CD4-positive, alpha-beta T cell treated with Interleukin-10 for 1 hour (primary cell): ENCODE data around the gene MYOM1.

ENCODE experiments used
- DNase-seq: peaks from one replicate; pipeline ENCODE4 v3.0.0-alpha.2; 2020

MYOM1 gene

GRCh38 chr18:3114451-3114850 is 105.3 kb downstream of the MYOM1 start:
- DNase-seq: no peak

- DNase-seq: no peak
Observed at GRCh38 chr18:3114026-3114425, 105.7 kb downstream of the MYOM1 start.

- no peak for DNase-seq
Observed at GRCh38 chr18:3111523-3112240, 108.1 kb downstream of the MYOM1 start.

- DNase-seq: no peak
Observed at GRCh38 chr18:3110034-3110752, 109.6 kb downstream of the MYOM1 start.

- no peak for DNase-seq
Observed at GRCh38 chr18:3107740-3108151, 112.0 kb downstream of the MYOM1 start.

GRCh38 chr18:3104190-3105054 is 115.3 kb downstream of the MYOM1 start:
- DNase-seq: no peak

GRCh38 chr18:3103576-3103975 is 116.2 kb downstream of the MYOM1 start:
- no peak for DNase-seq

- DNase-seq: no peak
Observed at GRCh38 chr18:3102983-3103382, 116.8 kb downstream of the MYOM1 start.

GRCh38 chr18:3100498-3101132 is 119.2 kb downstream of the MYOM1 start:
- no peak for DNase-seq

- DNase-seq: no peak
Observed at GRCh38 chr18:3099327-3099726, 120.4 kb downstream of the MYOM1 start.

- DNase-seq: peak; percentile 47
Observed at GRCh38 chr18:3097082-3097481, 122.7 kb downstream of the MYOM1 start.

GRCh38 chr18:3095921-3096320 is 123.8 kb downstream of the MYOM1 start:
- DNase-seq: no peak

- no peak for DNase-seq
Observed at GRCh38 chr18:3094338-3094684, 125.5 kb downstream of the MYOM1 start.

GRCh38 chr18:3093624-3094337 is 126.0 kb downstream of the MYOM1 start:
- no peak for DNase-seq

GRCh38 chr18:3092727-3093126 is 127.0 kb downstream of the MYOM1 start:
- DNase-seq: no peak

- DNase-seq: no peak
Observed at GRCh38 chr18:3089579-3089978, 130.2 kb downstream of the MYOM1 start.

GRCh38 chr18:3088449-3088848 is 131.3 kb downstream of the MYOM1 start:
- no peak for DNase-seq

GRCh38 chr18:3086871-3087270 is 132.9 kb downstream of the MYOM1 start:
- no peak for DNase-seq

- DNase-seq: no peak
Observed at GRCh38 chr18:3085612-3086011, 134.2 kb downstream of the MYOM1 start.

GRCh38 chr18:3084206-3084605 is 135.6 kb downstream of the MYOM1 start:
- DNase-seq: no peak

- no peak for DNase-seq
Observed at GRCh38 chr18:3083766-3084165, 136.0 kb downstream of the MYOM1 start.

GRCh38 chr18:3081584-3081991 is 138.2 kb downstream of the MYOM1 start:
- DNase-seq: no peak

- no peak for DNase-seq
Observed at GRCh38 chr18:3079653-3080052, 140.1 kb downstream of the MYOM1 start.
